ENCODE measurements around the gene CGB7.
A peak's percentile ranks its signal among the peaks of the same experiment; 100 is the strongest.

The CGB7 gene

DNA sequence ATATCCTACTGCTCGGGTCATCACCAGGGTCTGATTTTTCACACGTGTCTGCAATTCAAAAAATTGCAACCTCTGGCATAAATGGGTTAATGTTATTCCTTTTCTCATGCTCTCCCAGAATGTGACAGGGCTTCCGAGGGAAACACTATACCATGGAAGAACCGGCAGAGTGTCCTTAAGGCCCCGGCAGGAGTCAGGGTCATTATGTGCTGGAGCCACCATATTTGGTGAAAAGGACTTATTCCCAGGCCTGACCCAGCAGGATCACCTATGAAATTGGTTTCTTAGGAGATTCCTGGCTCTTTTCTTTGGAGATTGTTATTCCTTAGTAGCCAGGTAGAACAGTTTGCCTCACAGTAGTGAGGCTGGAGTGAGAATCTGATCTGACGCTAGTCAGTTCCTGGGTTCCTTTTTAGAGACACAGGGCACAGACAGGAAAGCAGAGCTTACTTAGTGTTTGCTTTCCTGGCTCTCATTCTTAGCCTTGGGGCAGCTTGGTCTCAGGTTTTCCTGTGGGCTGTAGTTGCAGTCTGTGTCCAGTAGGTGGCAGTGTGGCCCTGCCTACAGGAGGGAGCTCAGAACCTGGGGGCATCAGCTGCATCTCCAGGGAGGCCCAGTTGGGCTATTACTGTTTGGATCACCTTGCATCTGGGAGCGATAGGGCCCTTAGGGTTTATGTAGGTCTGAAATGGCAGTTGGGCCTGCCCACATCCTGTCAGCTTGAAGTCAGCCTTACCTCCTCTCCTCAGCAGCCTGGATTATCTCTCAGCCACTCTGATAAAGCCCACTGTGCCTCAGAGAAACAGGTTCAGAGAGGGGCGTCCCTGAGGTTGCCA lies 40.1 kb upstream of the CGB7 start (continued):
- peak; percentile 79 for TF ChIP-seq GLIS1 (tag by site-specific recombination; IDR thresholded peaks at IDR 0.05)
- TF ChIP-seq PRDM1 (tag by site-specific recombination; IDR thresholded peaks at IDR 0.05): peak; percentile 87

DNA sequence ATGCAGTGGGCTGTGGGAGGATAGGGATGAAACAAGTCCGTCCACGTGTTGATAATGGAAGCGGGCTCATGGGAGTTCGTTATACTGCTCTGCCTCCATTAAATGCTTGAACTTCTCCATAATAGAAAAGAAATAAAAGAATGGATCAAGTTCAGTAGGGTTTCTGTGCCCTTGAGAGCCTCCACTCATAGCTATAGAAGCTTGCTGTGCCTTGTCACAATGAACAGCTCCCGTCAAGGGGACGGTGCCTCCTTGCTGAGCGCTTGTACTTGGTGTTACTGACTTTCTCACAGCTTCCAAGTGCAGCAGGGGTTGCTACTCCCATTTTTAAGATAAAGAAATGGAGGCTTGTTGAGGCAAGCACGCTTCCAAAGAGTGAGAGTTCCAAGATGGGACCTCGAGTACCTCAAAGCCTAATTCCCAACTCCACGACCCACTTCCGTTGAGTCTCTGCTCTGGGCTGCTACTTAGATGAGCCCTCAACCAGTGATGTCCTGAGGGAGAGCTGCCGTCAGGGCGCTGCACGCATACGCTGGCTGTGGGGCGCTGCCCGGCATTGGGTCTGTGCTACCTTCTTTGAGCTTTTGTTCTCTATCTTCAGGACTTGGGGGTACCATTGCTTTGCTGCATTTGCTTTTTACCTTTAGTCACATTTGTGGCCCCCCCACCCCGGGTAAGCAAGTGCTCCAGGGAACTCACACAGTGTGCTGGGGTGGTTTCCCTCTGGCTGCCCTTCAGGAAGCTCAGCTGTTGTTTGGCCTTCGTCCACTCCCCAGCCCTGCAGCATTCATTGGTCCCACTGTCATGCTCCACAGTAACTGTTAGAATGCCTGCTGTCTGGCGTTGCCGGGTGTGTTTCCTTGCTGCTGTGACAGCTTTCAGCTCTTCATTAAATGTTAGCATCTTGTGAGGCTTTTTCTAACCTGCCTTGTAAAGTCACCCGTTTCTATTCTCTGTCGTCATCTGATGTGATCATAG lies 37.2 kb upstream of the CGB7 start:
- CTCF ChIA-PET: interaction anchor here (0.6 to 7.1 kb wide), 9 partner anchors 13 to 131 kb away, joined by 3 to 105 read pairs (median 11); no protein-coding TSS in a partner anchor
- peaks cover 85 to 100% of the 10 kb centered on the region in 2 experiments for H3K36me3 ChIP-seq (ENCODE audit: control insufficient read depth in 2 of 2, insufficient read depth in 1 of 2, low read length in 2 of 2)
- TF ChIP-seq, protein P1, sequence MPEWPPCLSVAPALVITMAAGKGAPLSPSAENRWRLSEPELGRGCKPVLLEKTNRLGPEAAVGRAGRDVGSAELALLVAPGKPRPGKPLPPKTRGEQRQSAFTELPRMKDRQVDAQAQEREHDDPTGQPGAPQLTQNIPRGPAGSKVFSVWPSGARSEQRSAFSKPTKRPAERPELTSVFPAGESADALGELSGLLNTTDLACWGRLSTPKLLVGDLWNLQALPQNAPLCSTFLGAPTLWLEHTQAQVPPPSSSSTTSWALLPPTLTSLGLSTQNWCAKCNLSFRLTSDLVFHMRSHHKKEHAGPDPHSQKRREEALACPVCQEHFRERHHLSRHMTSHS (tag by site-specific recombination; IDR thresholded peaks at IDR 0.05): no peak
- TF ChIP-seq ZIC2 (tag by site-specific recombination; IDR thresholded peaks at IDR 0.05) (peak; percentile 35; the same call in 1 of the 2 replicates), ZNF707 (tag by site-specific recombination; IDR thresholded peaks at IDR 0.05) (no peak)
- TF ChIP-seq, protein P2, sequence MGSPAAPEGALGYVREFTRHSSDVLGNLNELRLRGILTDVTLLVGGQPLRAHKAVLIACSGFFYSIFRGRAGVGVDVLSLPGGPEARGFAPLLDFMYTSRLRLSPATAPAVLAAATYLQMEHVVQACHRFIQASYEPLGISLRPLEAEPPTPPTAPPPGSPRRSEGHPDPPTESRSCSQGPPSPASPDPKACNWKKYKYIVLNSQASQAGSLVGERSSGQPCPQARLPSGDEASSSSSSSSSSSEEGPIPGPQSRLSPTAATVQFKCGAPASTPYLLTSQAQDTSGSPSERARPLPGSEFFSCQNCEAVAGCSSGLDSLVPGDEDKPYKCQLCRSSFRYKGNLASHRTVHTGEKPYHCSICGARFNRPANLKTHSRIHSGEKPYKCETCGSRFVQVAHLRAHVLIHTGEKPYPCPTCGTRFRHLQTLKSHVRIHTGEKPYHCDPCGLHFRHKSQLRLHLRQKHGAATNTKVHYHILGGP (tag by site-specific recombination; IDR thresholded peaks at IDR 0.05): no peak
- TF ChIP-seq, protein P3, sequence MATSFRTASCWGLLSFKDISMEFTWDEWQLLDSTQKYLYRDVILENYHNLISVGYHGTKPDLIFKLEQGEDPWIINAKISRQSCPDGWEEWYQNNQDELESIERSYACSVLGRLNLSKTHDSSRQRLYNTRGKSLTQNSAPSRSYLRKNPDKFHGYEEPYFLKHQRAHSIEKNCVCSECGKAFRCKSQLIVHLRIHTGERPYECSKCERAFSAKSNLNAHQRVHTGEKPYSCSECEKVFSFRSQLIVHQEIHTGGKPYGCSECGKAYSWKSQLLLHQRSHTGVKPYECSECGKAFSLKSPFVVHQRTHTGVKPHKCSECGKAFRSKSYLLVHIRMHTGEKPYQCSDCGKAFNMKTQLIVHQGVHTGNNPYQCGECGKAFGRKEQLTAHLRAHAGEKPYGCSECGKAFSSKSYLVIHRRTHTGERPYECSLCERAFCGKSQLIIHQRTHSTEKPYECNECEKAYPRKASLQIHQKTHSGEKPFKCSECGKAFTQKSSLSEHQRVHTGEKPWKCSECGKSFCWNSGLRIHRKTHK (tag by site-specific recombination; IDR thresholded peaks at IDR 0.05): no peak
- H3K4me1 ChIP-seq (ENCODE audit: control insufficient read depth, insufficient read depth, low read length): peaks cover 8% of the 10 kb centered on the region
- POLR2A ChIA-PET: interaction anchor here (0.6 to 1.3 kb wide), 5 partner anchors 10 to 134 kb away, joined by 3 to 5 read pairs (median 4); partner anchors contain the start of genes LIN7B and RUVBL2
- no peak overlapping the region for H3K4me3 ChIP-seq (ENCODE audit: low read depth, low read length)
- no peak overlapping the region; the same call in 1 of the 2 replicates for H3K27ac ChIP-seq (ENCODE audit: extremely low read depth, low read depth, low read length)
- no peaks in the 10 kb centered on the region for H3K9me3 ChIP-seq (ENCODE audit: control insufficient read depth, insufficient read depth, low read depth, low read length)

DNA sequence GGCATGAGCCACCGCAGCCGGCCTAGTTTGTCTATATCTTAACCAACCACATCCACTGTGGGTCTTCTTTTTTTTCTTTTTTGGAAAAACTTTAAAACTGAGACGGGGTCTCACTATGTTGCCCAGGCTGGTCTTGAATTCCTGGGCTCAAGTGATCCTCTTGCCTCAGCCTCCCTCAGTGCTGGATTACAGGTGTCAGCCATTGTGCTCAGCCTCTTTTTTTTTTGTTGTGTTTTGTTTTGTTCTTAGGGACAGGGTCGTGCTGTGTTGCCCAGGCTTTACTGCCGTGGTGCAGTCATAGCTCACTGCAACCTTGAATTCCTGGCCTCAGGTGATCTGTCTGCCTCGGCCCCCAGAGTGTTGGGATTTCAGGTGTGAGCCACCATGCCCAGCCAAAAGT lies 35.1 kb upstream of the CGB7 start:
- Histone ChIP-seq H3K4me1 (ENCODE audit: control insufficient read depth, insufficient read depth, low read length) (peaks cover 8% of the 10 kb centered on the region), H3K9me3 (ENCODE audit: control insufficient read depth, insufficient read depth, low read depth, low read length) (no peaks in the 10 kb centered on the region), H3K4me3 (ENCODE audit: low read depth, low read length) (no peak overlapping the region), H3K27ac (ENCODE audit: extremely low read depth, low read depth, low read length) (no peak overlapping the region), H3K36me3 (ENCODE audit: control insufficient read depth in 2 of 2, insufficient read depth in 1 of 2, low read length in 2 of 2) (peaks cover 86 to 95% of the 10 kb centered on the region in 2 experiments)
- ChIA-PET CTCF (interaction anchor here (0.6 to 1.2 kb wide), 4 partner anchors 11 to 485 kb away, joined by 3 to 6 read pairs (median 4); no protein-coding TSS in a partner anchor), POLR2A (no interaction called here)
- TF ChIP-seq ZNF843 (tag by site-specific recombination; IDR thresholded peaks at IDR 0.05) (no peak), PRDM1 (tag by site-specific recombination; IDR thresholded peaks at IDR 0.05) (no peak), SP2 (tag by site-specific recombination; IDR thresholded peaks at IDR 0.05) (no peak), ZNF394 (tag by site-specific recombination; IDR thresholded peaks at IDR 0.05; ENCODE audit: borderline replicate concordance) (no peak), IKZF3 (tag by site-specific recombination; IDR thresholded peaks at IDR 0.05) (no peak), ZNF121 (tag by site-specific recombination; IDR thresholded peaks at IDR 0.05) (peak; percentile 98)

Data from HEK293 (cell line).